Measurements from ENCODE around the gene TRAF2. TPM values are rescaled to one million over a fixed set of nuclear protein-coding genes. Genes with fewer than 3 reads are reported as not detected.

The TRAF2 gene
- total and polyA plus RNA-seq, 12 donors: 5.4 to 17.0 (median 10.1) TPM

DNA sequence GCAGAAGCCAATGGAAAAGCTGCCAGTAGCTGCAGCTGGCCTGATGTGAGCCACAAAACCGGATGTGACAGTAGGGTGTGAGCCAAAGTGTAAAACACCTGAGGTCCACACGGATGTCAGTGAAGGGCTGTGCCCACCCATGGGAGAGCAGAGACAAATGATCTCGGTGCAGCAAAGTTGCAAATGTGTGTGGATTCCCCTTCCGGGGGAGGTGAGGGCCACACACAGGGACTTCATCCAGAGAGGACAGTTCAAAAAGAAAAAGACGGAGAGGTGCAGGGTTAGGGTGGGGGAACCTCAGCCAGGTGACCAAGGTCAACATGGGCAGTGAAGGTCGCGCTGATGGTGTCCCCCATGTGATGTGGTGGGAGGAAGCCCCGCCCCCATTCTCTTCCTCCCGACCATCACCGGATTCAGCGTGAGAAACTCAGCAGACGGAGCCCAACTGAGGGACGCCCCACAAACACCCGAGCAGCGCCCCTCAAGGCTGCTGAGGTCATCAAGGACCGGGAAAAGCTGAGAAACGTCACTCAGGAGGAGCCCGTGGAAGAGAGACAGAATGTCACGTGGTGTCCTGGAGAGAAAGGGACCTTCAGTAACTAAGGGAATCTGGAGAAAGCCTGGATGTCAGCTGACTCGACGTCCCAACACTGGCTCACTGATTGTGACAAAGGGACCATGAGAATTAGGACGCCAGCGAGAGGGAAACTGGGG, 79.6 kb downstream of the TRAF2 start:
- H3K36me3 ChIP-seq: no peaks in the 10 kb centered on the region
- H3K9me3 ChIP-seq: no peaks in the 10 kb centered on the region
- ATAC-seq: peak in 3 of 8 donors; percentile 5 to 20 (median 16)
- peaks cover under 1 to 45% (median 20%) of the 10 kb centered on the region in 9 donors for H3K4me1 ChIP-seq
- H3K4me3 ChIP-seq: peak overlapping the region in 3 of 10 donors; percentile 8 to 28 (median 9)
- 28% methylated on average over 23 of the region's 23 CpGs for WGBS, 2 donors
- TF ChIP-seq, protein P1, sequence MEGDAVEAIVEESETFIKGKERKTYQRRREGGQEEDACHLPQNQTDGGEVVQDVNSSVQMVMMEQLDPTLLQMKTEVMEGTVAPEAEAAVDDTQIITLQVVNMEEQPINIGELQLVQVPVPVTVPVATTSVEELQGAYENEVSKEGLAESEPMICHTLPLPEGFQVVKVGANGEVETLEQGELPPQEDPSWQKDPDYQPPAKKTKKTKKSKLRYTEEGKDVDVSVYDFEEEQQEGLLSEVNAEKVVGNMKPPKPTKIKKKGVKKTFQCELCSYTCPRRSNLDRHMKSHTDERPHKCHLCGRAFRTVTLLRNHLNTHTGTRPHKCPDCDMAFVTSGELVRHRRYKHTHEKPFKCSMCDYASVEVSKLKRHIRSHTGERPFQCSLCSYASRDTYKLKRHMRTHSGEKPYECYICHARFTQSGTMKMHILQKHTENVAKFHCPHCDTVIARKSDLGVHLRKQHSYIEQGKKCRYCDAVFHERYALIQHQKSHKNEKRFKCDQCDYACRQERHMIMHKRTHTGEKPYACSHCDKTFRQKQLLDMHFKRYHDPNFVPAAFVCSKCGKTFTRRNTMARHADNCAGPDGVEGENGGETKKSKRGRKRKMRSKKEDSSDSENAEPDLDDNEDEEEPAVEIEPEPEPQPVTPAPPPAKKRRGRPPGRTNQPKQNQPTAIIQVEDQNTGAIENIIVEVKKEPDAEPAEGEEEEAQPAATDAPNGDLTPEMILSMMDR (IDR thresholded peaks at IDR 0.05): no peak
- H3K27me3 ChIP-seq: no peaks in the 10 kb centered on the region
- no peak overlapping the region for H3K27ac ChIP-seq
- intact Hi-C loops (cut with DNase I): no loop called here
- peak; percentile 15 to 43 for DNase-seq

DNA sequence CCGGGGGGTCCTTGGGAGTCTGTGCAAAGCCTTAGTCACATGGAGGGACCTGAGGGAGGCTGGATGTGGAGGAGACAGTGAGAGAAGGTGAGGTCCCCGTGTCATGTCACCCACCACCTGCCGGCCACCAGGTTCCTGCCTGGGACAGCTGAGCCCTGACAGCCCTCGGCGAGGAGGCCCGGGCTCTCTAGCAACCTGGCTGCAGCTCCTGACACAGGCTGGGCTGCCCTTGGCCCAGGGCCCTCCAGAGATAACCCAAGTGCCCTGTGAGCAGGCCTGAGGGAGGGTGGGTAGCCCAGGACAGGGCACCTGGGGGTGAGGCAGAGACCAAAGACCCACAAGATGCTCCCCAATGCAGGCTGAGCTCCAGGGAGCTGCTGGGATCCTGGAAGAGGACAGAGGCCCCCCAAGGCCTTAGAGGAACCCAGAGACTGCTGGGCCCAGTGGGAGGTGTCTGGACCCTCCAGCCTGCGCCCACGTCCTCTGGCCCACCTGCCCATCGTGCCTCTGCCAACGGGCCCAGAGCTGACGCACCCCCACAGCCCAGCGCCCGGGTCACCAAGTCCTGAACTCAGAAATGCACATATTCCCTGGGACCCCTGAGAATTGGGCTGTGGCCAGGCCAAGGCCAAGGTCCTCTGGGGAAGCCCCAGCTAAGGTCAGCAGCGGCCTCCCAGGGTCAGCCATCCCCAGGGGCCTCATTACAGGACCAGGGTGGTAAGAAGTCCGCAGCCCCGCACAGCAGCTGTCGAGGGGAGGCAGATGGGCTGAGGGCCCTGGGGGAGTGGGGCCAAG, 82.2 kb downstream of the TRAF2 start:
- Histone ChIP-seq H3K27ac (no peak overlapping the region), H3K4me3 (no peak overlapping the region), H3K27me3 (no peaks in the 10 kb centered on the region), H3K36me3 (no peaks in the 10 kb centered on the region), H3K4me1 (peaks cover 0 to 34% (median 13%) of the 10 kb centered on the region in 9 donors), H3K9me3 (no peaks in the 10 kb centered on the region)
- ATAC-seq (peak in 1 of 8 donors; percentile 48), DNase-seq (peak in 1 of 2 donors; percentile 20)
- TF ChIP-seq, protein P1 (IDR thresholded peaks at IDR 0.05): no peak
- 69 to 77% methylated on average over 17 of the region's 17 CpGs for WGBS, 2 donors
- intact Hi-C loops (cut with DNase I): no loop called here

DNA sequence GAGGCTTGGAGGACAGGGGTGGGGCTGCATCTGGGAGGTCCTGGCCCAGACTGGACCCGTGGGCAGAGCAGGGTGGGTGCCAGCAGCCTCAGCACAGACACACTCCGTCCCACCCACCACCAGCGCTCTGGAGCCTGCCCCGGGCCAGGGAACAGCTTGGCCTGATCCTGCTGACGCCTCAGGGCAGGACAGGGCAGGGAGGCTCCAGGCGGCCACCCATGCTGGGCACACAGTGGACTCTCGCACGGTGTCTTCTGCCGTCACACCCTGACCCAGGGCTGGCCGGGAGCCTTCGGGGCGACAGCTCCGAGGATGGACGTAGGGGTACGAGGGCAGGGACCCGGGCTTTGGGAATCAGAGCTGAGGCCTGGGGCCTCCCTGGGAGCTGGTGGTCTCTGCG, 82.8 kb downstream of the TRAF2 start:
- Histone ChIP-seq H3K36me3 (no peaks in the 10 kb centered on the region), H3K4me1 (peaks cover 0 to 32% (median 13%) of the 10 kb centered on the region in 9 donors), H3K9me3 (no peaks in the 10 kb centered on the region), H3K4me3 (no peak overlapping the region), H3K27me3 (no peaks in the 10 kb centered on the region), H3K27ac (no peak overlapping the region)
- intact Hi-C loops (cut with DNase I): no loop called here
- TF ChIP-seq, protein P1 (IDR thresholded peaks at IDR 0.05): no peak
- DNase-seq: no peak
- WGBS, 2 donors: 82 to 86% methylated on average over 17 of the region's 17 CpGs
- ATAC-seq: peak in 1 of 8 donors; percentile 14

DNA sequence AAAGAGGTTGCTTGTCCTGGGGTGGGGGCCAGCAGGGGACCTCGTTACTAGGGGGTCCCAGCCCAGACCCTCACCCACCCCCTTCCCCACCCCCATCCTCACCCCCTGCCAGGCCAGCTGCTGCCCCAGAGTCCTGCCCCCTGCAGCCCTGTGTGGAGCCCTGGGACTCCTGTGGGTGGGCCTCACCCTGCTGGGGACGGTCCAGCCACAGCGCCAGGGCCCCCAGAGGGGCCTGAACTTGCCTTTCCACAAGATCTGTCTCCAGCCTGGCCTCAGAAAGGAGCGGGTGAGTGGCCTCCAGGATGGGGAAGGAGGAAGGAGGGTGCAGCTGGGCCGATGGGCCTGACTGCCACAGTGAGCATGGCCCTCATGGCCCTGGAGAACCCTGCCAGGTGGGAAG, 83.5 kb downstream of the TRAF2 start:
- H3K4me1 ChIP-seq: peaks cover 0 to 32% (median 15%) of the 10 kb centered on the region in 9 donors
- TF ChIP-seq, protein P1 (IDR thresholded peaks at IDR 0.05): no peak
- H3K27me3 ChIP-seq: no peaks in the 10 kb centered on the region
- 79 to 87% methylated on average over 5 of the region's 5 CpGs for WGBS, 2 donors
- no peaks in the 10 kb centered on the region for H3K36me3 ChIP-seq
- intact Hi-C loops (cut with DNase I): no loop called here
- H3K27ac ChIP-seq: no peak overlapping the region
- ATAC-seq (no peak), DNase-seq (no peak)
- no peaks in the 10 kb centered on the region for H3K9me3 ChIP-seq
- H3K4me3 ChIP-seq: no peak overlapping the region
